A549 treated with Mapracorat at 1 μM for 4 hours (cell line): ENCODE results near the gene DAO. TPM values are rescaled to one million over a fixed set of nuclear protein-coding genes. Genes with fewer than 3 reads are reported as not detected.

Experiments used
- total RNA-seq: library from RNA; stranded (reverse); fragments of 200-300 nt; extraction: Qiagen RNA extraction; gene quantifications from 5 replicates; pipeline ENCODE4 v1.2.3, GENCODE V29; 2022

The DAO gene
- total RNA-seq, result not detected in 5 replicates

GRCh38 chr12:108879615-108880254 lies at the start of gene DAO:
Gene DAO, plus strand, starts transcription at chr12:108880092. Its CDS starts 4,915 bp downstream, at chr12:108885007.

Other genes with a start within 250 kb of the DAO start
- 0.81 to 1.2 TPM (median 0.89 TPM) in 5 replicates for gene SELPLG, start 246.2 kb upstream of the DAO start, total RNA-seq
- 162 to 204 TPM (median 169 TPM) in 5 replicates for gene CORO1C, start 148.6 kb upstream of the DAO start, total RNA-seq
- 12.8 to 26.6 TPM (median 23.2 TPM) in 5 replicates for gene SSH1, start 22.5 kb upstream of the DAO start, total RNA-seq
- not detected in 5 replicates for gene SVOP, start 141.0 kb downstream of the DAO start, total RNA-seq
- gene USP30, start 172.5 kb downstream of the DAO start, total RNA-seq, result 6.4 to 8.7 TPM (median 8.0 TPM) in 5 replicates
- 44.6 to 49.9 TPM (median 48.3 TPM) in 5 replicates for gene ALKBH2, start 213.4 kb downstream of the DAO start, total RNA-seq
- gene UNG, start 217.5 kb downstream of the DAO start, total RNA-seq, result 84.7 to 90.1 TPM (median 86.5 TPM) in 5 replicates
- 8.3 to 11.6 TPM (median 9.2 TPM) in 5 replicates for gene ACACB, start 236.5 kb downstream of the DAO start, total RNA-seq